HepG2 (cell line): ENCODE measurements around the gene THAP2. TPM values are rescaled to one million over a fixed set of nuclear protein-coding genes. Genes with fewer than 3 reads are reported as not detected.

Experiments
- CAMTA2 ChIP-seq: sonication (generic); formaldehyde crosslinking; IDR thresholded peaks from 2 replicates; pipeline ENCODE4 v1.4.0; 2020; ENCODE audit warnings: mild to moderate bottlenecking, missing genetic modification reagents, borderline replicate concordance
- KMT2B ChIP-seq: IDR thresholded peaks from 2 replicates; pipeline ENCODE4 v1.6.1; 2016; ENCODE audit warnings: missing genetic modification reagents, missing compliant biosample characterization
- MEIS1 ChIP-seq: sonication (generic); formaldehyde crosslinking; IDR thresholded peaks from 2 replicates; pipeline ENCODE4 v1.9.0; 2021; ENCODE audit warnings: mild to moderate bottlenecking, missing genetic modification reagents, moderate library complexity, borderline replicate concordance
- MLLT10 ChIP-seq: sonication (generic); formaldehyde crosslinking; IDR thresholded peaks from 2 replicates; pipeline ENCODE4 v1.4.0; 2020; ENCODE audit warnings: missing genetic modification reagents
- NFIB ChIP-seq: sonication (generic); formaldehyde crosslinking; IDR thresholded peaks from 2 replicates; pipeline ENCODE4 v1.9.0; 2021; ENCODE audit warnings: missing genetic modification reagents, mild to moderate bottlenecking, borderline replicate concordance
- NONO ChIP-seq, 2 experiments: fragments of 450-650 bp in 1 of 2; sonication (generic) in 1 of 2; formaldehyde crosslinking in 1 of 2; IDR thresholded peaks in 1 of 2; conservative IDR thresholded peaks in 1 of 2; 2 replicates each; pipeline versions ENCODE4 v1.6.1 to v1.8.0; 2017 to 2022; ENCODE audit warnings: mild to moderate bottlenecking in 1 of 2, missing genetic modification reagents in 1 of 2, moderate library complexity in 1 of 2
- POLR2A ChIP-seq, 2 experiments: IDR thresholded peaks; 2 replicates each; pipeline ENCODE4 v1.6.1; 2011; ENCODE audit warnings: low read depth in 2 of 2, low read length in 2 of 2, mild to moderate bottlenecking in 1 of 2, moderate library complexity in 1 of 2; ENCODE audit not compliant: insufficient read depth in 1 of 2
- PPARG ChIP-seq: conservative IDR thresholded peaks from 2 replicates; pipeline ENCODE4 v1.6.1; 2016; ENCODE audit warnings: missing biosample characterization, missing genetic modification reagents
- SNAI1 ChIP-seq: sonication (generic); formaldehyde crosslinking; IDR thresholded peaks from 2 replicates; pipeline ENCODE4 v1.5.0; 2020; ENCODE audit warnings: mild to moderate bottlenecking, missing genetic modification reagents, borderline replicate concordance
- SOX6 ChIP-seq, 2 experiments: fragments of 450-650 bp in 1 of 2; sonication (generic) in 1 of 2; formaldehyde crosslinking in 1 of 2; IDR thresholded peaks; 2 replicates each; pipeline versions ENCODE4 v1.4.0 to v1.6.1; 2017 to 2020; ENCODE audit warnings: antibody characterized with exemption in 1 of 2, mild to moderate bottlenecking in 1 of 2, missing genetic modification reagents in 1 of 2
- ZBTB8A ChIP-seq: sonication (generic); formaldehyde crosslinking; IDR thresholded peaks from 2 replicates; pipeline ENCODE4 v1.4.0; 2020; ENCODE audit warnings: mild to moderate bottlenecking, low read depth, missing genetic modification reagents, borderline replicate concordance
- ZFX ChIP-seq: sonication (generic); formaldehyde crosslinking; IDR thresholded peaks from 2 replicates; pipeline ENCODE4 v1.4.0; 2020; ENCODE audit warnings: mild to moderate bottlenecking, low read depth, missing genetic modification reagents, moderate library complexity
- ZNF737 ChIP-seq: sonication (generic); formaldehyde crosslinking; IDR thresholded peaks from 2 replicates; pipeline ENCODE4 v1.5.0; 2020; ENCODE audit warnings: missing genetic modification reagents, mild to moderate bottlenecking, borderline replicate concordance
- ZNF841 ChIP-seq: sonication (generic); formaldehyde crosslinking; IDR thresholded peaks from 2 replicates; pipeline ENCODE4 v1.8.1; 2023; ENCODE audit warnings: missing genetic modification reagents, borderline replicate concordance
- polyA plus RNA-seq, 8 experiments: library from polyadenylated mRNA; depleted of rRNA in 3 of 8; stranded (reverse) in 7 of 8; unstranded in 1 of 8; fragments of >200 nt; fragmentation: Illumina TruSeq in 4 of 8; extraction: Trizol in 4 of 8; gene quantifications; 2 replicates each; pipeline versions ENCODE4 v1.2.1 to v1.2.3, GENCODE V29; 2011 to 2016; ENCODE audit warnings: low read depth in 4 of 8, missing spikeins in 1 of 8, mixed read lengths in 1 of 8; ENCODE audit not compliant: insufficient read depth in 1 of 8
- total RNA-seq, 5 experiments: library from RNA; depleted of rRNA; stranded (reverse); fragments of >200 nt; fragmentation: Illumina TruSeq; extraction: Trizol; gene quantifications; 2 replicates each; pipeline ENCODE4 v1.2.3, GENCODE V29; 2016; ENCODE audit warnings: low read depth in 1 of 5
- TF ChIP-seq, protein P1 (sequence below): sonication (generic); formaldehyde crosslinking; conservative IDR thresholded peaks from 2 replicates; pipeline ENCODE4 v1.5.0; 2020; ENCODE audit warnings: missing genetic modification reagents
- TF ChIP-seq, protein P2 (sequence below): IDR thresholded peaks from 2 replicates; pipeline ENCODE4 v1.6.1; 2016; ENCODE audit warnings: mild to moderate bottlenecking
- TF ChIP-seq, protein P3 (sequence below): IDR thresholded peaks from 2 replicates; pipeline ENCODE4 v1.6.1; 2016; ENCODE audit warnings: missing genetic modification reagents, missing compliant biosample characterization
- TF ChIP-seq, protein P4 (sequence below): sonication (generic); formaldehyde crosslinking; IDR thresholded peaks from 2 replicates; pipeline ENCODE4 v1.5.1; 2020; ENCODE audit warnings: mild to moderate bottlenecking, missing genetic modification reagents, moderate library complexity

Gene THAP2
- total and polyA plus RNA-seq, 2 of the 13 experiments (the other 11 are each of a cell fraction or from before 2014, with no cell fraction given), result 5.2 to 6.2 TPM

DNA sequence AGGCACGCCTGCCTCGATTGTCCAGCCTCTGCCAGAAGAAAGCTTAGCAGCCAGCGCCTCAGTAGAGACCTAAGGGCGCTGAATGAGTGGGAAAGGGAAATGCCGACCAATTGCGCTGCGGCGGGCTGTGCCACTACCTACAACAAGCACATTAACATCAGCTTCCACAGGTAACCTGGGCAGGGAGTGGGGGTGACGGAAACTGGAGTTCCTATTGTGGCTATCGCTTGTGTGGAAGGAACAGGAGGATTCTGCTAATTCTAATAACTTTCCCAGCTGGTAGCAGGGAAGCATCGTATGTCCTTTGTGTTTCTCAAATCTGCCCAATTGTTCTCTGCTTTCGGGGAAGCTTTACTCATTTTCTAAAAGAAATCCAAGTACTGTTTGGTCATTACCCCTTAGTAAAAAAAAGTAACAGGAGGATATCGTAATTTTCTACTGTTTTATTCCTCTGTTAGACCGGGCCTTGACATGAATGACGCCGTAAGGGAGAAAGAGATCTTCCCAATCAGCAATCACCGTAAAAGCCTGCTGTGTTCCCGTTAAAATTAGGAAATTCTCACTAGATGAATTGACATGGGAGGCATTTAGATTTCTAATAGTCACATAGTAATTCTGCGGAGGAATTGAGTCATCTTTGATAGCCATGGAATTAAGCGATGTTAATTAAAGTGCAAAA, 449 bp downstream of the THAP2 start (continued):
- TF ChIP-seq, protein P1, sequence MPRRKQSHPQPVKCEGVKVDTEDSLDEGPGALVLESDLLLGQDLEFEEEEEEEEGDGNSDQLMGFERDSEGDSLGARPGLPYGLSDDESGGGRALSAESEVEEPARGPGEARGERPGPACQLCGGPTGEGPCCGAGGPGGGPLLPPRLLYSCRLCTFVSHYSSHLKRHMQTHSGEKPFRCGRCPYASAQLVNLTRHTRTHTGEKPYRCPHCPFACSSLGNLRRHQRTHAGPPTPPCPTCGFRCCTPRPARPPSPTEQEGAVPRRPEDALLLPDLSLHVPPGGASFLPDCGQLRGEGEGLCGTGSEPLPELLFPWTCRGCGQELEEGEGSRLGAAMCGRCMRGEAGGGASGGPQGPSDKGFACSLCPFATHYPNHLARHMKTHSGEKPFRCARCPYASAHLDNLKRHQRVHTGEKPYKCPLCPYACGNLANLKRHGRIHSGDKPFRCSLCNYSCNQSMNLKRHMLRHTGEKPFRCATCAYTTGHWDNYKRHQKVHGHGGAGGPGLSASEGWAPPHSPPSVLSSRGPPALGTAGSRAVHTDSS (CRISPR knock-in tag), result no peak
- TF ChIP-seq MEIS1 (CRISPR knock-in tag) (peak; percentile 66; the same call in 1 of the 2 replicates), ZNF841 (no peak), ZNF737 (peak; percentile 45; the same call in 1 of the 2 replicates), NONO (IDR thresholded peaks at IDR 0.05) (no peak), NONO (CRISPR knock-in tag; conservative IDR thresholded peaks at IDR 0.05) (no peak), SOX6 (IDR thresholded peaks at IDR 0.05) (no peak), SOX6 (CRISPR knock-in tag; IDR thresholded peaks at IDR 0.05) (peak; percentile 23; the same call in 1 of the 2 replicates), POLR2A (IDR thresholded peaks at IDR 0.05; ENCODE audit: insufficient read depth in 1 of 2, low read depth in 2 of 2, low read length in 2 of 2) (no peak), NFIB (CRISPR knock-in tag) (no peak), KMT2B (CRISPR knock-in tag) (peak; percentile 0; the same call in 1 of the 2 replicates), ZFX (CRISPR knock-in tag) (no peak; the same call in 1 of the 2 replicates), MLLT10 (CRISPR knock-in tag) (no peak), SNAI1 (no peak), ZBTB8A (CRISPR knock-in tag) (no peak), PPARG (CRISPR knock-in tag) (no peak), CAMTA2 (no peak)
- TF ChIP-seq, protein P2, sequence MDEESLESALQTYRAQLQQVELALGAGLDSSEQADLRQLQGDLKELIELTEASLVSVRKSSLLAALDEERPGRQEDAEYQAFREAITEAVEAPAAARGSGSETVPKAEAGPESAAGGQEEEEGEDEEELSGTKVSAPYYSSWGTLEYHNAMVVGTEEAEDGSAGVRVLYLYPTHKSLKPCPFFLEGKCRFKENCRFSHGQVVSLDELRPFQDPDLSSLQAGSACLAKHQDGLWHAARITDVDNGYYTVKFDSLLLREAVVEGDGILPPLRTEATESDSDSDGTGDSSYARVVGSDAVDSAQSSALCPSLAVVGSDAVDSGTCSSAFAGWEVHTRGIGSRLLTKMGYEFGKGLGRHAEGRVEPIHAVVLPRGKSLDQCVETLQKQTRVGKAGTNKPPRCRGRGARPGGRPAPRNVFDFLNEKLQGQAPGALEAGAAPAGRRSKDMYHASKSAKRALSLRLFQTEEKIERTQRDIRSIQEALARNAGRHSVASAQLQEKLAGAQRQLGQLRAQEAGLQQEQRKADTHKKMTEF (CRISPR knock-in tag), result peak; percentile 10; the same call in 1 of the 2 replicates
- TF ChIP-seq, protein P3, sequence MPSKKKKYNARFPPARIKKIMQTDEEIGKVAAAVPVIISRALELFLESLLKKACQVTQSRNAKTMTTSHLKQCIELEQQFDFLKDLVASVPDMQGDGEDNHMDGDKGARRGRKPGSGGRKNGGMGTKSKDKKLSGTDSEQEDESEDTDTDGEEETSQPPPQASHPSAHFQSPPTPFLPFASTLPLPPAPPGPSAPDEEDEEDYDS, result no peak
- TF ChIP-seq, protein P4, sequence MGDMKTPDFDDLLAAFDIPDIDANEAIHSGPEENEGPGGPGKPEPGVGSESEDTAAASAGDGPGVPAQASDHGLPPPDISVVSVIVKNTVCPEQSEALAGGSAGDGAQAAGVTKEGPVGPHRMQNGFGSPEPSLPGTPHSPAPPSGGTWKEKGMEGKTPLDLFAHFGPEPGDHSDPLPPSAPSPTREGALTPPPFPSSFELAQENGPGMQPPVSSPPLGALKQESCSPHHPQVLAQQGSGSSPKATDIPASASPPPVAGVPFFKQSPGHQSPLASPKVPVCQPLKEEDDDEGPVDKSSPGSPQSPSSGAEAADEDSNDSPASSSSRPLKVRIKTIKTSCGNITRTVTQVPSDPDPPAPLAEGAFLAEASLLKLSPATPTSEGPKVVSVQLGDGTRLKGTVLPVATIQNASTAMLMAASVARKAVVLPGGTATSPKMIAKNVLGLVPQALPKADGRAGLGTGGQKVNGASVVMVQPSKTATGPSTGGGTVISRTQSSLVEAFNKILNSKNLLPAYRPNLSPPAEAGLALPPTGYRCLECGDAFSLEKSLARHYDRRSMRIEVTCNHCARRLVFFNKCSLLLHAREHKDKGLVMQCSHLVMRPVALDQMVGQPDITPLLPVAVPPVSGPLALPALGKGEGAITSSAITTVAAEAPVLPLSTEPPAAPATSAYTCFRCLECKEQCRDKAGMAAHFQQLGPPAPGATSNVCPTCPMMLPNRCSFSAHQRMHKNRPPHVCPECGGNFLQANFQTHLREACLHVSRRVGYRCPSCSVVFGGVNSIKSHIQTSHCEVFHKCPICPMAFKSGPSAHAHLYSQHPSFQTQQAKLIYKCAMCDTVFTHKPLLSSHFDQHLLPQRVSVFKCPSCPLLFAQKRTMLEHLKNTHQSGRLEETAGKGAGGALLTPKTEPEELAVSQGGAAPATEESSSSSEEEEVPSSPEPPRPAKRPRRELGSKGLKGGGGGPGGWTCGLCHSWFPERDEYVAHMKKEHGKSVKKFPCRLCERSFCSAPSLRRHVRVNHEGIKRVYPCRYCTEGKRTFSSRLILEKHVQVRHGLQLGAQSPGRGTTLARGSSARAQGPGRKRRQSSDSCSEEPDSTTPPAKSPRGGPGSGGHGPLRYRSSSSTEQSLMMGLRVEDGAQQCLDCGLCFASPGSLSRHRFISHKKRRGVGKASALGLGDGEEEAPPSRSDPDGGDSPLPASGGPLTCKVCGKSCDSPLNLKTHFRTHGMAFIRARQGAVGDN, result peak; percentile 15; the same call in 1 of the 2 replicates
